IPS DF 6.9 (cell line): ENCODE results near the gene SNPH.

Experiments
- DNase-seq: peaks from one replicate; pipeline ENCODE4 v3.0.0-alpha.2; 2013; ENCODE audit warnings: low read depth, low spot score
- H3K27ac ChIP-seq: one replicate; pipeline ENCODE4 v1.5.1; 2013; ENCODE audit warnings: low read length, control low read depth
- H3K27me3 ChIP-seq: 2 replicates; pipeline ENCODE4 v1.6.1; 2013; ENCODE audit warnings: mild to moderate bottlenecking, low read length; ENCODE audit not compliant: control insufficient read depth, insufficient read depth
- H3K36me3 ChIP-seq: 2 replicates; pipeline ENCODE4 v1.6.1; 2013; ENCODE audit warnings: low read length; ENCODE audit not compliant: control insufficient read depth, insufficient read depth
- H3K4me1 ChIP-seq: 2 replicates; pipeline ENCODE4 v1.6.1; 2013; ENCODE audit warnings: low read length; ENCODE audit not compliant: control insufficient read depth, insufficient read depth
- H3K4me3 ChIP-seq: 2 replicates; pipeline ENCODE4 v1.5.1; 2013; ENCODE audit warnings: mild to moderate bottlenecking, low read length
- H3K9me3 ChIP-seq: 2 replicates; pipeline ENCODE4 v1.6.1; 2013; ENCODE audit warnings: low read length, inconsistent platforms; ENCODE audit not compliant: control insufficient read depth, insufficient read depth
- WGBS: extraction: QIAGEN DNeasy Blood & Tissue Kit; methylation state at CpG from one replicate; pipeline ENCODE4 v1.1.7; 2013; ENCODE audit warnings: mixed read lengths, missing lambda C conversion rate; ENCODE audit not compliant: insufficient read length, insufficient coverage; 5-methylcytosine and 5-hydroxymethylcytosine counted together

The SNPH gene

DNA sequence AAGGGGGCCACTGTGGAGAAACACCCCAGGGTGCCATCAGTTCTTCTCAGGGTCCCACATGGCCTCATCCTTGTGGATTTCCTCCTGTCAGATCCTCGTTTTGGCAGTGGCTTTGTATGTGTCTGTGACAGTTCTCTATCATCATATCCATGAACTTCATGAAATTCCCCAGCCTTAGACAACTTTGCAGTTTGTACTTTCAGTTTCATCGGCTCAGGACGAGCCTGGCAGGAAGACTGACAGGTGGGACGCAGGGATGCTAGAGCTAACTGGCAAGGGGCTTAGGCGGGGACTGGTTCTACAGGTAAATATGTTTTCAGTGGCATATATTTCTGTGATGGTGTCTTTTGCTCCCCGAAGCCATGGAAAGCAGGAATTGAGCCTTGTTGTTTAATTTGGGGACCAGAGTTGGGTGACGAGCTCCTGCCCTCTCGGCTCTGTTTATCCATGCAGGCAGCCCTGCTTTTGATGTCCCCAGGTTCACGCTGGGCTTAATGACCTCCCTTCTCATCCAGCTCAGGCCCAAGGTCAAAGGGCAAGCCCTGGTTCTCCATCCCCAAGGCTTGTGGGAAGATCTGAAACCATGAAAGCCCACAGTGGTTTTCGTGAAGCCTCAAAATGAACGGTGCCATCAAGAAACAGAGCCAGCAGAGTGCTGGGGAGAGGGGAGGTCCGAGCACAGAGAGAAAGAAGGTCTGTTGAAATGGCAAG, 51.6 kb downstream of the SNPH start:
- Histone ChIP-seq H3K36me3 (no peaks in the 10 kb centered on the region; the same call in 1 of the 2 replicates), H3K27ac (no peak overlapping the region), H3K27me3 (no peaks in the 10 kb centered on the region), H3K4me1 (no peaks in the 10 kb centered on the region), H3K4me3 (no peak overlapping the region), H3K9me3 (no peaks in the 10 kb centered on the region)
- WGBS = no CpG with 5 or more reads among the region's 12 CpGs
- no peak for DNase-seq

DNA sequence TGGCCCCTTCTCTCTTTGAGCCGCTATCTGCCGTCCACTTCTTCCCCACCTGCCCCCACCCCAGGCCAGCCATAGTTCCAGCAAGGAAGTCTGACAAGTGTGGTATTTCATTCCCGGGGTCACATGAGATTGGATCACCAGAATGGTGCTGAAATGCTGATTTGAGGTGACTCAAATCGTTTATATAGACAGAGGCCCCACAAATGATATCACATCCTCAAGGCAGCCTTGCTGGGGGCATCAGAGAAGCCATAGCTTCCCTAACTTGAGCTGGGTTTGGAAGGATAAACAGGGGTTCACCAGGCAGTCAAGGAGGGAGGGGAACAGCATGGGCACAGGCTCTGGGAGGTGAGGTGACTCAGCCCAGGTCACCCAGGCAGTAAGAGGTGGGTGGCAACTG, 53.0 kb downstream of the SNPH start:
- H3K4me1 ChIP-seq = no peaks in the 10 kb centered on the region
- no peak overlapping the region for H3K4me3 ChIP-seq
- H3K27ac ChIP-seq = no peak overlapping the region
- H3K36me3 ChIP-seq = no peaks in the 10 kb centered on the region; the same call in 1 of the 2 replicates
- WGBS = no CpG with 5 or more reads among the region's 4 CpGs
- H3K27me3 ChIP-seq = no peaks in the 10 kb centered on the region
- DNase-seq = no peak
- no peaks in the 10 kb centered on the region for H3K9me3 ChIP-seq

DNA sequence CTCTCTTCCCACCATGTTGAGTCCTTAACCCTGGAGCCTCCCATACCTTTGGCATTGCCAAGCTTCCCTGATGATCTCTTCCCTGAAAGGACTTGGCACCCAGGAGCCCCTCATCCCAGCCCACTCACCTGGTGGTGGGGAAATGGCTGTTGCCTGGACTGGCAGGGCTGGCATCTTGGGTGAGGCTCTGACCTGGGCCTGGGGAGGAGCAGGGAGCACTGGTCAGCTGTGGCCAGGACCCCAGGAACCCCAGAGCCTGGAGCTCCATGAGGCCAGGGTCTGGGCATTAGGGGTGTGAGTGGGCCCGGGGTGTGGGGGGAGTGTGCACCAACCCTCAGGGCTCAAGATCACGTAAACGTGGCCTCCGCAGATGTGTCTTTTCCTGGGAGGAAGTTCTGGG, 53.4 kb downstream of the SNPH start:
- no peaks in the 10 kb centered on the region; the same call in 1 of the 2 replicates for H3K36me3 ChIP-seq
- WGBS = no CpG with 5 or more reads among the region's 4 CpGs

DNA sequence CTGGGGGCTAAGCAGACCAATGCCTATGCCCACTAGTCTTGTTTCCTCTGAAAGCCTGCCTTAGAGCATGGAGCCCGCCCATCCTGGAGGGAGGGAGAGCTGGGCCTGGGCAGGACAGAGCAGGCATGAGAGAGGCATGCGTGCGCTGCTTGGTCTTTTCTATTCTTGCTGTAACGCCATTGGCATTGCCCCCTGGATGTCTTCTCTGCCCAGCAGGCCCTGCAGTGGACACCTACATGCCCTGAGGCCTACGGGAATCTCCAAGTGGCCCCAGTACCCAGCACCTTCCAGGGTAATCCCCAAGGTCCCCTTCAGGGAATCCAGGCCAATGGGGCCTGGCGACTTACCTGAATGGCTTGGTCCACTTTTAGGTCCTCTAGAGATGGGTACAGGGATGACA, 53.9 kb downstream of the SNPH start:
- Histone ChIP-seq H3K27me3 (no peaks in the 10 kb centered on the region), H3K4me3 (no peak overlapping the region), H3K4me1 (no peaks in the 10 kb centered on the region), H3K27ac (no peak overlapping the region), H3K9me3 (no peaks in the 10 kb centered on the region), H3K36me3 (no peaks in the 10 kb centered on the region; the same call in 1 of the 2 replicates)
- DNase-seq = no peak
- WGBS = no CpG with 5 or more reads among the region's 6 CpGs

More for the DNA sequence above, 53.4 kb downstream of the SNPH start:
- no peak for DNase-seq
- Histone ChIP-seq H3K9me3 (no peaks in the 10 kb centered on the region), H3K27me3 (no peaks in the 10 kb centered on the region), H3K27ac (no peak overlapping the region), H3K4me1 (no peaks in the 10 kb centered on the region), H3K4me3 (no peak overlapping the region)

DNA sequence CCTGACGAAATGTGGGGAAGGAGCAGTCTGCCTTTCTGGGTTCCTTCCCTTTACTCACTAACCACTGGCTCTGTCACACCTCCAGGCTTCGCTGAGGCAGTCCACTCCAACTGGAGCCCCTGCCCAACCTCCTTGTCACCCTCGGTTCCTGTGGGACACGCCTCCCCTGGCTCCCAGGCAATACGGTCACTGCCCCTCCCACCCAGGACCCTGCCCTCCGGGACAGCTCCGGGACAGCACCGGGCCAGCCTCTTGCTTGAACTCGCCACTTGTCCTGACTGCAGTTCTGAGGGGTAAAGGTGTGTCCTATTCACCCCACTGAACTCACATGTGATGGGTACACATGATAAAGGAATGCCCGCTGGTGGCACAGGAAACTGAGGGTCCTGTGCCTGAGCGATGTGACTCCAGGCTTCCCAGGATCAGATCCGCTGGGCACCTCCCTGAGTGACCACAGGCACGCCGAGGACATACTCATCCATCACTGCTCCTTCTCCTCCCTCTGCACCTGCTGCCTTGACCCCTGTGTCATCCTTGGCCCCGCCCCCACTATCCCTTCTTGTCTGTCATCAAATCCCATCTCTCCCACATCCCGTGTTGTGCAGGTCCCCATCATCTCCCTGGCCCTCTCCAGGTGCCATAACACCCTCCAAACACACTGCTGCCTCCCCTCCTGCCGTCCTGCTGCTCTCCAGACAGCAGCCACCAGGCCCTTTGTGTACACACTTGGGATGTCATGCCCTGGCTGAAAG, 55.0 kb downstream of the SNPH start:
- no peaks in the 10 kb centered on the region; the same call in 1 of the 2 replicates for H3K36me3 ChIP-seq
- no peaks in the 10 kb centered on the region for H3K27me3 ChIP-seq
- no peak for DNase-seq
- H3K9me3 ChIP-seq = no peaks in the 10 kb centered on the region
- H3K27ac ChIP-seq = no peak overlapping the region
- no peak overlapping the region for H3K4me3 ChIP-seq
- H3K4me1 ChIP-seq = no peaks in the 10 kb centered on the region
- no CpG with 5 or more reads among the region's 17 CpGs for WGBS

DNA sequence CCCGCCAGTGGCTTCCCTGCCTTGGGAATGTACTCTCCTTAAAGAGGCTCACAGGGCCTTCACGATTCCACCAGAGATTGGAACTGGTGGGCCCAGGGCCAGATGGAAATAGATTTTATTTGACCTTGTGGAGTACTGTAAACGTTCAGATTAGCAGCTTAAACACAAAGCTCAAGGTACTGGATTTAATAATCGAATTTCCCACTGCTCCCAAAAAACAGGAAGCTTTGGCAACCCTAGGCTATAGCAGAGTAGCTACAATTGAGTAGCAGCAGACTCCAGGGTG, 55.5 kb downstream of the SNPH start:
- H3K4me3 ChIP-seq = no peak overlapping the region
- H3K9me3 ChIP-seq = no peaks in the 10 kb centered on the region
- DNase-seq = no peak
- H3K27ac ChIP-seq = no peak overlapping the region
- no peaks in the 10 kb centered on the region for H3K4me1 ChIP-seq
- no peaks in the 10 kb centered on the region for H3K27me3 ChIP-seq
- WGBS = no CpG with 5 or more reads among the region's 4 CpGs
- no peaks in the 10 kb centered on the region; the same call in 1 of the 2 replicates for H3K36me3 ChIP-seq

DNA sequence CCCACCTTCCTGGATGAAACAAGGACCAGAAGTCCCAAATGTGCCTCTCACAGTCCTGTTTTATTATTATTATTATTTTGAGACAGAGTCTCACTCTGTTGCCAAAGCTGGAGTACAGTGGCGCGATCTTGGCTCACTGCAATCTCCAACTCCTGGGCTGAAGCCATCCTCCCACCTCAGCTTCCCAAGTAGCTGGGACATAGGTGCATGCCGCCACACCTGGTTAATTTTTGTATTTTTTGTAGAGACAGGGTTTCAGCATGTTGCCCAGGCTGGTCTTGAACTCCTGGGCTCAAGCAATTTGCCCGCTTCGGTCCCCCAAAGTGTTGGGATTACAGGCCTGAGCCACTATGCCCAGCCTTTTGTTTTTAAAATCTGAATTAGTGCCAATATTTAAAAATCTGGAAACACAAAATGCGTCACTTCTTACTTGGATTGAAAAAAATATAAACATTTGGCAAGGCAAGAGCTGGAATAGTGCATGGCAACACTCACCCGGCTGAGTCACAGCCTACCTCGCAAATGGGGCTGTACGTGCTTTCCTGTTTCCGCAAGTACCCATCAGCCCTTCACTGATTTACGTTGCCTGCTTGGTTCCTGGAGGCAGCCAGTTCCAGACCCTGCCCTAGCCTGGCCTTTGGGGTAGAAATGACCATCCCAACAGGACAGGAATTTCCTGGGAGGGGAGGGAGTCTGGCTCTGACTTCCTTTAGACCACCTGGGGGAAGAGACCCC, 56.6 kb downstream of the SNPH start:
- no peak overlapping the region for H3K4me3 ChIP-seq
- no peak overlapping the region for H3K27ac ChIP-seq
- H3K9me3 ChIP-seq = no peaks in the 10 kb centered on the region
- WGBS = no CpG with 5 or more reads among the region's 11 CpGs
- H3K36me3 ChIP-seq = no peaks in the 10 kb centered on the region; the same call in 1 of the 2 replicates
- no peaks in the 10 kb centered on the region for H3K4me1 ChIP-seq
- no peaks in the 10 kb centered on the region for H3K27me3 ChIP-seq
- no peak for DNase-seq

DNA sequence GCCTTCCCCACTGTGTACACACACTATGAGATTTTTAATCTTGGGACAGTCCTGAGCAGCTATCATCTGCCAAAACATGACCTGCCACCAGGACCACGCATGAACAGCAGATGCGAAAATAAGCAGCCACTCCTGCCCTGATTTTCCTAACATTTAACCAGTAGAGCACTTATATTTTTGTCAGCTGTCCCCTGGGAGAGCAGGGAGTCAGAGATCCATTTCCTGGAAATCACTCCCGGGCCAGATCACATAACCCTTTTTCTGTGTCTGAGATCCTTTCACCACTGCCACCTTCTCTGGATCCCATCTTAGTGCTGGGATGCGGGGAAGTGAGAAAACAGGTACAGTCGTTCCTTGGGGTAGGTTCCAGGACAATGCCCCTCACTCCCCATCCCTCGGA, 57.2 kb downstream of the SNPH start:
- Histone ChIP-seq H3K36me3 (no peaks in the 10 kb centered on the region; the same call in 1 of the 2 replicates), H3K27me3 (no peaks in the 10 kb centered on the region), H3K27ac (no peak overlapping the region), H3K4me3 (no peak overlapping the region), H3K4me1 (no peaks in the 10 kb centered on the region), H3K9me3 (no peaks in the 10 kb centered on the region)
- DNase-seq = no peak
- no CpG with 5 or more reads among the region's 6 CpGs for WGBS

DNA sequence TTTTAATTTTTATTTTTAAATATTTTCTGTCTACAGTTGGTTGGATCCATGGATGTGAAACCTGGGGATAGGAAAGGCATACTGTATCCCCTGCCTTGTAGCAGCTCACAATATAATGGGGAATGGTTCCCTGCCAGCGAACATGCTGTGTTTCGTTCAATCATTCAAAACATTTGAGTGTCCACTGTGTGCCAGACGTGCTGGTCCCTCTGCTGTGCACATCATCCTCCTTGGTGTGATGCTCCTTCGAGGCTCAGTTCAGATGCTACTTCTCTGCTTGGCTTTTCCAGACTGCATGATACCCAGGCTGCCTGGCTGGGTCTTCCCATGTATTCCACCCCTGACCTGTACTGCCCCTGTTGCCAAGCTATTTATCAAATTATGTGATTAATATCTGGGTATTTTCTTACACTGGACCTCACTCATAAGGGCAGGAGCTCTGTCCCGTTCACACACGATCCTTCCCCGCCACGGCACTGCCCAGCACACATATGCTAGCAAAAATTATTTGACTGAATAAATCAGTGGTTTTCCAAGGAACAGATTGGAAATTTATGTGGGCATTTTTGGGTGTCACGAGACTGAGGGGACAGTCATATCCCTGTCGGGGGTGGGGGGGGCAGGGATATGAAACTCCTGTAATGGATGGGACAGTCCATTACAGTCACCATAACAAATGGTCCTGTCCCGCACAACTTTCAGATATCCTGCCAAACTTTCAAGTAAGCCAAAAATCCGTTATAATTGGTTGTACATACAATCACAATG, 57.9 kb downstream of the SNPH start:
- Histone ChIP-seq H3K4me1 (no peaks in the 10 kb centered on the region), H3K36me3 (no peaks in the 10 kb centered on the region; the same call in 1 of the 2 replicates), H3K27ac (no peak overlapping the region), H3K9me3 (no peaks in the 10 kb centered on the region), H3K4me3 (no peak overlapping the region), H3K27me3 (no peaks in the 10 kb centered on the region)
- no CpG with 5 or more reads among the region's 12 CpGs for WGBS
- no peak for DNase-seq

DNA sequence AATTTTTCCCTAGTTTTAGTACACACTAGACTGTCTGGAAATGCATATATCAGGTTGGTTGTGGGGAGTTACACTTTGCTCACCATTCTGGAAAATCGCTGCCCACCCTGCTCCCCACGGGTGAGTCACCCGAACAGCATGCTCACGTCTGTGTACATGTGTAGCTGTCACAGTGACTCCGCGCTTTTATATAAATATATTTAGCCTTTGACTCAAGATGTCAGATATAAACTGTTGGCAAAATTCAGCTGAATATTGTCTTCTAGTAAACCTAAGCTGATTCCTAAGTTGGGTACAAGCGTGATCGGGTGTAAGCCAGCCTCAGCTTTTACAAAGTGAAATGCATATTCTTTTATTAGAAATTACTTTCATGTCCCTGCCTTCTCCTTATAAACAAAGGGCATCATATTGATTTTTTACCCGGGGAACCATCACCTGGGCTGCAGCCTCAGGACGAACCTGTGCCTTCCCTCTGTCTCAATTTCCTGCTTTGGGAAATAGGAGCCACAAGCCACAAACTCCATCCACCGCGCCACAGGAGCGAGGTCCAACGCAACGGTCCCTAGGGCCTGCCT, 58.6 kb downstream of the SNPH start:
- Histone ChIP-seq H3K36me3 (no peaks in the 10 kb centered on the region; the same call in 1 of the 2 replicates), H3K4me1 (no peaks in the 10 kb centered on the region), H3K27ac (no peak overlapping the region), H3K4me3 (peak overlapping the region; percentile 56; the same call in 1 of the 2 replicates), H3K27me3 (no peaks in the 10 kb centered on the region), H3K9me3 (no peaks in the 10 kb centered on the region)
- no CpG with 5 or more reads among the region's 15 CpGs for WGBS
- no peak for DNase-seq
